ENCODE data around the gene F2. TPM values are rescaled to one million over a fixed set of nuclear protein-coding genes. Genes with fewer than 3 reads are reported as not detected.
"Not testable (repeated sequence)": the region's sequence is repeated elsewhere in the genome, so short reads cannot be mapped to it uniquely, and the experiment has no call there.

The F2 gene
- total RNA-seq, 1 donor: not detected

DNA sequence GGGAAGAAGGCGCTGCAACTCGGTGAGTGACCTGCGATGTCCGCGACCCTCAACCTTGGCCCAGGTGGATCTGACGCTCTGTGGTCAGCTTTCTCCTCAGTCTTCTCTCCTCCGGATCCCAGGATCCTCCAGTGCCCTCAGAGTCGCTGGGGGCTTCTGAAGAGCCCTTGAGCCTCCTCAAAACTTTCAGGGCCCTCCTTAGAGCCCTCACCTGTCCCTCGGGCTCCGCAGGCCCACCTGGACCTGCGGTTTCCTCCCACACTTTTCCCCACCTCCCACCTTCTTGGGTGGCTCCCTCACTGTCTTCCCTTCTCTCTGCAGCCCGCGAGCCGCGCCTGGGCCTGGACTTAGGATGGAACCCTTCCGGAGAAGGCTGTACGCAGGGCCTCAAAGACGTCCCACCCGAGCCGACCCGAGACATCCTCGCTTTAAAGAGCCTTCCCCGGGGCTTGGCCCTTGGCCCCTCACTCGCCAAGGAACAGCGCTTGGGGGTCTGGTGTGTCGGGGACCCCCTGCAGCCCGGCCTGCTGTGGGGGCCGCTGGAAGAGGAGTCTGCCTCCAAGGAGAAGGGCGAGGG is 17.8 kb upstream of the F2 start:
- H3K4me3 ChIP-seq (ENCODE audit: low read depth, low read length): peak overlapping the region; percentile 99
- TF ChIP-seq, protein P1, sequence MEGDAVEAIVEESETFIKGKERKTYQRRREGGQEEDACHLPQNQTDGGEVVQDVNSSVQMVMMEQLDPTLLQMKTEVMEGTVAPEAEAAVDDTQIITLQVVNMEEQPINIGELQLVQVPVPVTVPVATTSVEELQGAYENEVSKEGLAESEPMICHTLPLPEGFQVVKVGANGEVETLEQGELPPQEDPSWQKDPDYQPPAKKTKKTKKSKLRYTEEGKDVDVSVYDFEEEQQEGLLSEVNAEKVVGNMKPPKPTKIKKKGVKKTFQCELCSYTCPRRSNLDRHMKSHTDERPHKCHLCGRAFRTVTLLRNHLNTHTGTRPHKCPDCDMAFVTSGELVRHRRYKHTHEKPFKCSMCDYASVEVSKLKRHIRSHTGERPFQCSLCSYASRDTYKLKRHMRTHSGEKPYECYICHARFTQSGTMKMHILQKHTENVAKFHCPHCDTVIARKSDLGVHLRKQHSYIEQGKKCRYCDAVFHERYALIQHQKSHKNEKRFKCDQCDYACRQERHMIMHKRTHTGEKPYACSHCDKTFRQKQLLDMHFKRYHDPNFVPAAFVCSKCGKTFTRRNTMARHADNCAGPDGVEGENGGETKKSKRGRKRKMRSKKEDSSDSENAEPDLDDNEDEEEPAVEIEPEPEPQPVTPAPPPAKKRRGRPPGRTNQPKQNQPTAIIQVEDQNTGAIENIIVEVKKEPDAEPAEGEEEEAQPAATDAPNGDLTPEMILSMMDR (IDR thresholded peaks at IDR 0.05; ENCODE audit: insufficient read depth, low read depth, low read length): no peak
- no peak for DNase-seq (ENCODE audit: low read depth)

DNA sequence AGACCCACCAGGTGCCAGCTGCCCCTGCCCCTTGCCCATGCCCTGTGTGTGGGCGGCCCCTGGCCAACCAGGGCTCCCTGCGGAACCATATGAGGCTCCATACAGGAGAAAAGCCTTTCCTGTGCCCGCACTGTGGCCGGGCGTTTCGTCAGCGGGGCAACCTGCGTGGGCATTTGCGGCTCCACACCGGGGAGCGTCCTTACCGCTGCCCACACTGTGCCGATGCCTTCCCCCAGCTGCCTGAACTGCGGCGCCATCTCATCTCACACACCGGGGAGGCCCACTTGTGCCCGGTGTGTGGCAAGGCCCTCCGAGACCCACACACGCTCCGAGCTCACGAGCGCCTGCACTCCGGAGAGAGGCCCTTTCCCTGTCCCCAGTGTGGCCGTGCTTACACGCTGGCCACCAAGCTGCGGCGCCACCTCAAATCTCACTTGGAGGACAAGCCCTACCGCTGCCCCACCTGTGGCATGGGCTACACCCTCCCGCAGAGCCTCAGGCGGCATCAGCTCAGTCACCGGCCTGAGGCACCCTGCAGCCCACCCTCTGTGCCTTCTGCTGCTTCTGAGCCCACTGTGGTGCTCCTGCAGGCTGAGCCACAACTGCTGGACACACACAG is 13.8 kb upstream of the F2 start:
- no peak overlapping the region for H3K4me3 ChIP-seq (ENCODE audit: low read depth, low read length)
- TF ChIP-seq, protein P1 (IDR thresholded peaks at IDR 0.05; ENCODE audit: insufficient read depth, low read depth, low read length): no peak
- no peak for DNase-seq (ENCODE audit: low read depth)

DNA sequence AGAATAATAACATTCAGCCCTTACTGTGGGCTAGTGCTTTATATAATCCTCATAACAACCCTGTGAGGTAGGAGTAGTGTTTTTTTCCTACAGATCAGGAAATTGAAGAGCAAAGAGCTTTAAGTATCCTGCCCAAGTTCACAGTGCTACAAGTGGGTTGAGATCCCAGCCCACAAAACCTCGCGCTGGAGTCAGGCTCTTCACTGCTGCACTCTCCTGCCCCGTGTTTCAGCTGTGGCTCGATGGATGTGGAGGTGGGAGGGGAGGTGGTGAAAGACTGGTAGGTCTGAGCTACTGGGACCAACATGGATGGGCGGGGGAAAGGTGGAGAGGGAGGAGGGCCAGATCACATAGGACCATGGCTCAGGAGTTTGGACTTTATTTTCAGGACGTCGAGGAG is 12.1 kb upstream of the F2 start:
- TF ChIP-seq, protein P1 (IDR thresholded peaks at IDR 0.05; ENCODE audit: insufficient read depth, low read depth, low read length): no peak
- no peak overlapping the region for H3K4me3 ChIP-seq (ENCODE audit: low read depth, low read length)
- no peak for DNase-seq (ENCODE audit: low read depth)

- not testable (repeated sequence) for H3K4me3 ChIP-seq (ENCODE audit: low read depth, low read length); DNase-seq (ENCODE audit: low read depth)
These were observed 9.7 kb upstream of the F2 start for GRCh38 chr11:46709351-46709750.

DNA sequence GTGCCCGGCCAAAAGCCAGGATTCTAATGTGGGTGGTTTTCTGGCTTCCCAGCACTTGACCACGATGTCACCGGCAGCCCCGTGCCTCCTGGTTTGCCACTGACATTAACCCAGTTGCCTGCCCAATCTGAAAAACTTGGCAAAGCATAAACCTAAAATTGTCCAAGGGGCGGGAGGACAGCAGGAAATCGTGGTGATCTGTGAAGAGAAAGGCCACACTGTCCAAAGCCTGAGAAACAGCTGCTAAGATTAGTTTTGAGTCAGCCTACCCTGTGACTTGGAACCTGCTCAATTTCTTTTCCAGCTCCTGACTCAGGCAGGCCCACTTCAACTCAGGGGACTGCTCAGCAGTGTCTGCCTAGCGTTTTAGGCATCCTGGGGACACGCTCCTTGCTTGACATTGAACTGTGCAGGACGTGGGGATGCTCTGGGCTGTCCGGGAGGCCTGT is 8.2 kb upstream of the F2 start:
- TF ChIP-seq, protein P1 (IDR thresholded peaks at IDR 0.05; ENCODE audit: insufficient read depth, low read depth, low read length): no peak
- no peak overlapping the region for H3K4me3 ChIP-seq (ENCODE audit: low read depth, low read length)
- DNase-seq (ENCODE audit: low read depth): peak; percentile 94

DNA sequence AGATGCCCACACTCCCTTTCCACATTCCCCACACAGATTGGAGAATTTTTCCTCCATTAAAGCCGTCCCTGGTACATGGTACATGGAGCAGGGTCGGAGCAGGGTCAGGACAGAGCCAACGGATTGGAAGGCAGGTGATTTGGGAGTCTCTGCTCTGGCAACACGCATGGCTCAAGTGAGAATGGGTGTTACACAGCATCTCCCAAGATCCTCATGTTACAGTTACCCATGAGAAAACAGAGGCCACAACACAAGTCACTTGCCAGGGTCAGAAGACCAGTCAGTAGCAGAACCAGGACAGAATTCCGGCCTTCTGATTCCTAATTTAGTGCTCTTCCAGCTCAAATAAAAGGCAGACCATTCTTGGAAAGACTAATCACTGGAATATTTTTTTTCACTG is 7.7 kb upstream of the F2 start:
- DNase-seq (ENCODE audit: low read depth): peak; percentile 41
- H3K4me3 ChIP-seq (ENCODE audit: low read depth, low read length): no peak overlapping the region
- TF ChIP-seq, protein P1 (IDR thresholded peaks at IDR 0.05; ENCODE audit: insufficient read depth, low read depth, low read length): no peak

DNA sequence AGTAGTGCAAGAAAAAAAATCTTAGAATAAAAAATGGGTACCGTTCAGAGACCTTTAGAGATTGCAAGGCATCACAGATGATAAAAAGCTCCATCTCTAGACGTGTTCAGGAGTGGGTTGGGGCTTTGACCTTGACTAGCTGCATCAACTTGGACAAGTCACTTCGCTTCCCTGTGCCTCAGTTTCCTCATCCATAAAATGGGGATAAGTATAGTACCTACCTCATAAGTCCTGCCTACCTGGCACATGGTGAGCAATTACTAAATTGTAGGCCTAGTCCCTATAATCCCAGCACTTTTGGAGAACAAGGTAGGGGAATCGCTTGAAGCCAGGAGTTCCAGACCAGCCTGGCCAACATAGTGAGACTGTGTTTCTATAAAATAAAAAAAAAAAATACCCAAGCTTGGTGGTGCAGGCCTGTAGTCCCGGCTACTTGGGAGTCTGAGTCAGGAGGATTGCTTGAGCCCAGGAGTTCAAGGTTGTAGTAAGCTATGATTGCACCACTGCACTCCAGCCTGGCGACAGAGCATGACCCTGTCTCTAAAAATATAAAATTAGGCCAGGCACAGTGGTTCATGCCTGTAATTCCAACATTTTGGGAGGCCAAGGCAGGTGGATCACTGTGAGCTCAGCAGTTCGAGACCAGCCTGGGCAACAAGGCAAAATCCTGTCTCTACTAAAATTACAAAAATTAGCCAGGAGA is 6.0 kb upstream of the F2 start:
- TF ChIP-seq, protein P1 (IDR thresholded peaks at IDR 0.05; ENCODE audit: insufficient read depth, low read depth, low read length): no peak
- no peak overlapping the region for H3K4me3 ChIP-seq (ENCODE audit: low read depth, low read length)
- no peak for DNase-seq (ENCODE audit: low read depth)

GRCh38 chr11:46717825-46718154 is 1.2 kb upstream of the F2 start:
- DNase-seq (ENCODE audit: low read depth); H3K4me3 ChIP-seq (ENCODE audit: low read depth, low read length): not testable (repeated sequence)
